Testis (tissue), 2 donors: ENCODE data around the gene TBX18.

Experiments
- CTCF ChIP-seq, 3 experiments: fragments of 450-650 bp in 2 of 3; fragments of 200-600 bp in 1 of 3; sonication (generic) in 1 of 3; IDR thresholded peaks; one replicate each; pipeline ENCODE4 v1.5.1; 2016 to 2019; ENCODE audit warnings: antibody characterized with exemption in 3 of 3, mild to moderate bottlenecking in 2 of 3, moderate library complexity in 1 of 3
- POLR2A ChIP-seq: fragments of 450-650 bp; IDR thresholded peaks from one replicate; pipeline ENCODE4 v1.6.1; 2017; ENCODE audit warnings: antibody characterized with exemption, mild to moderate bottlenecking, moderate library complexity

GRCh38 chr6:84675651-84676050 is 88.7 kb downstream of the TBX18 start:
- no peak for TF ChIP-seq CTCF (IDR thresholded peaks at IDR 0.05)
- no peak for TF ChIP-seq POLR2A
